ENCODE results near the gene LDLRAD4. TPM values are rescaled to one million over a fixed set of nuclear protein-coding genes. Genes with fewer than 3 reads are reported as not detected.

The LDLRAD4 gene
- total and polyA plus RNA-seq, 8 donors, result 2.0 to 47.9 (median 9.0) TPM

DNA sequence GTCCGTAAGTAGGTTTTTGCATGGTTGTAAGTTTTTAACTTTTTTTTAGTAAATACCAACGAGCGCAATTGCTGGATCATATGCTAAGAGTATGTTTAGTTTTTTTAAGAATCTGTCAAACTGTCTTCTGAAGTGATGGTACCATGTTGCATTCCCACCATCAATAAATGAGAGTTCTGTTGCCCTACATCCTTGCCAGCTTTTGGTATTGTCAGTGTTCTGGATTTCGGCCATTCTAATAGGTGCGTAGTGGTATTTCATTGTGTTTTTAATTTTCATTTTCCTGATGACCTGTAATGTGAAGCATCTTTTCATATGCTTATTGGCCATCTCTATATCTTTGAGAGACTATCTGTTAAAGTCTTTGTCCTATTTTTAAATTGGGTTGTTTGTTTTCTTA, 114.3 kb downstream of the LDLRAD4 start:
- Histone ChIP-seq H3K4me1 (no peaks in the 10 kb centered on the region), H3K36me3 (no peaks in the 10 kb centered on the region), H3K9me3 (peaks cover 0 to 15% (median 0%) of the 10 kb centered on the region in 4 donors), H3K4me3 (no peak overlapping the region), H3K27me3 (no peaks in the 10 kb centered on the region), H3K27ac (no peak overlapping the region)
- no peak for DNase-seq
- WGBS, 5 donors, result 75 to 80% (median 77%) methylated on average over 5 of the region's 5 CpGs
- intact Hi-C loops (cut with DNase I; ENCODE audit: low total_unique reads), result no loop called here
- TF ChIP-seq EP300 (IDR thresholded peaks at IDR 0.05), result no peak
- TF ChIP-seq, protein P1, sequence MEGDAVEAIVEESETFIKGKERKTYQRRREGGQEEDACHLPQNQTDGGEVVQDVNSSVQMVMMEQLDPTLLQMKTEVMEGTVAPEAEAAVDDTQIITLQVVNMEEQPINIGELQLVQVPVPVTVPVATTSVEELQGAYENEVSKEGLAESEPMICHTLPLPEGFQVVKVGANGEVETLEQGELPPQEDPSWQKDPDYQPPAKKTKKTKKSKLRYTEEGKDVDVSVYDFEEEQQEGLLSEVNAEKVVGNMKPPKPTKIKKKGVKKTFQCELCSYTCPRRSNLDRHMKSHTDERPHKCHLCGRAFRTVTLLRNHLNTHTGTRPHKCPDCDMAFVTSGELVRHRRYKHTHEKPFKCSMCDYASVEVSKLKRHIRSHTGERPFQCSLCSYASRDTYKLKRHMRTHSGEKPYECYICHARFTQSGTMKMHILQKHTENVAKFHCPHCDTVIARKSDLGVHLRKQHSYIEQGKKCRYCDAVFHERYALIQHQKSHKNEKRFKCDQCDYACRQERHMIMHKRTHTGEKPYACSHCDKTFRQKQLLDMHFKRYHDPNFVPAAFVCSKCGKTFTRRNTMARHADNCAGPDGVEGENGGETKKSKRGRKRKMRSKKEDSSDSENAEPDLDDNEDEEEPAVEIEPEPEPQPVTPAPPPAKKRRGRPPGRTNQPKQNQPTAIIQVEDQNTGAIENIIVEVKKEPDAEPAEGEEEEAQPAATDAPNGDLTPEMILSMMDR (IDR thresholded peaks at IDR 0.05), result no peak
- TF ChIP-seq POLR2A (IDR thresholded peaks at IDR 0.05), result no peak
- TF ChIP-seq POLR2AphosphoS5 (IDR thresholded peaks at IDR 0.05), result no peak

DNA sequence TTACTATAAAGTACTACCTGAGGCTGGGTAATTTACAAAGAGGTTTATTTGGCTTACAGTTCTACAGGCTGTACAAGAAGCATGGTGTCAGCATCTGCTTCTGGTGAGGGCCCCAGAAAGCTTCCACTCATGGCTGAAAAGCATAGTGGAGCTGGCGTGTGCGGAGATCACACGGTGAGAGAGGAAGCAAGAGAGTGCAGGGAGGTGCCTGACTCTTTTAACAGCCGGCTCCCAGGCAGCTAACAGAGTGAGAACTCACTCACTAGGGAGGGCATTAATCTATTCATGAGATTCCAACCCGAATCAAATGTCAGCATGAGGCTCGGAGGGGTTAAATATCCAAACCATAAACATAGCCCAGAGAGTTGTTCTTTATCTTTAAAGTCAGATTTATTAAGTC, 117.3 kb downstream of the LDLRAD4 start:
- intact Hi-C loops (cut with DNase I; ENCODE audit: low total_unique reads), result no loop called here
- TF ChIP-seq POLR2AphosphoS5 (IDR thresholded peaks at IDR 0.05), result no peak
- TF ChIP-seq, protein P1 (IDR thresholded peaks at IDR 0.05), result no peak
- TF ChIP-seq EP300 (IDR thresholded peaks at IDR 0.05), result no peak
- TF ChIP-seq POLR2A (IDR thresholded peaks at IDR 0.05), result no peak
- Histone ChIP-seq H3K4me3 (no peak overlapping the region), H3K4me1 (no peaks in the 10 kb centered on the region), H3K36me3 (no peaks in the 10 kb centered on the region), H3K9me3 (peaks cover 0 to 11% (median 0%) of the 10 kb centered on the region in 4 donors), H3K27ac (no peak overlapping the region), H3K27me3 (no peaks in the 10 kb centered on the region)
- no peak for DNase-seq
- WGBS, 5 donors, result 53 to 77% (median 70%) methylated on average over 6 of the region's 6 CpGs

- no peaks in the 10 kb centered on the region for H3K27me3 ChIP-seq
- no peak overlapping the region for H3K27ac ChIP-seq
- no peaks in the 10 kb centered on the region for H3K36me3 ChIP-seq
- 86 to 94% (median 89%) methylated on average over 4 of the region's 4 CpGs for WGBS, 5 donors
- TF ChIP-seq, protein P1 (IDR thresholded peaks at IDR 0.05), result no peak
- TF ChIP-seq POLR2AphosphoS5 (IDR thresholded peaks at IDR 0.05) (no peak), POLR2A (IDR thresholded peaks at IDR 0.05) (no peak), EP300 (IDR thresholded peaks at IDR 0.05) (no peak)
- DNase-seq, result no peak
- intact Hi-C loops (cut with DNase I; ENCODE audit: low total_unique reads), result no loop called here
- H3K4me1 ChIP-seq, result no peaks in the 10 kb centered on the region
- H3K4me3 ChIP-seq, result no peak overlapping the region
- peaks cover 0 to 14% (median 7%) of the 10 kb centered on the region in 4 donors for H3K9me3 ChIP-seq
Observed at GRCh38 chr18:13336841-13337240, 118.3 kb downstream of the LDLRAD4 start.

DNA sequence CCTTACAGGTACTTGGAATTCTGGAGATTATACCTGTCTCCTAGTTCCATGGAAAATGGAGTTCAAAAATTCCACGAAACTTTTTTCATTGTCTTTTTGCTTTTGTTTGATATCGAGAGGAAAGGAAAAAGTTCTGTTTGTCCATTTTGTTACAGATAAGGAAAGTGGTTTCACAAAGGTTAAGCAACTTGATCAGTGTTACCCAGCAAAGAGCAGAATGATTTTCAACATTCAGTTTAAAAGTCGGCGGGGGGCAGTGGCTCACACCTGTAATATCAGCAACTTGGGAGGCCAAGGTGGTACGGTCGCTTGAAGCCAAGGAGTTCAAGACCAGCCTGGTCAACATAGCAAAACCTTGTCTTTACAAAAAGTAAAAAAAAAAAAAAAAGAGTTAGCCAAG, 118.8 kb downstream of the LDLRAD4 start:
- Histone ChIP-seq H3K27me3 (no peaks in the 10 kb centered on the region), H3K27ac (no peak overlapping the region), H3K9me3 (peaks cover 0 to 14% (median 10%) of the 10 kb centered on the region in 4 donors), H3K36me3 (no peaks in the 10 kb centered on the region), H3K4me3 (no peak overlapping the region), H3K4me1 (no peaks in the 10 kb centered on the region)
- DNase-seq, result no peak
- WGBS, 5 donors, result 37 to 72% (median 61%) methylated on average over 6 of the region's 6 CpGs
- no peak for TF ChIP-seq POLR2AphosphoS5 (IDR thresholded peaks at IDR 0.05)
- TF ChIP-seq, protein P1 (IDR thresholded peaks at IDR 0.05), result no peak
- TF ChIP-seq POLR2A (IDR thresholded peaks at IDR 0.05), result no peak
- TF ChIP-seq EP300 (IDR thresholded peaks at IDR 0.05), result no peak
- intact Hi-C loops (cut with DNase I; ENCODE audit: low total_unique reads), result no loop called here

All from stomach (tissue), 9 donors.